GM12878 (cell line): ENCODE measurements around the gene STXBP2. TPM values are rescaled to one million over a fixed set of nuclear protein-coding genes. Genes with fewer than 3 reads are reported as not detected.

Experiments used
- ATAC-seq: fragments of 200-7000 bp; cut with Tn5 transposase; 3 replicates; pipeline ENCODE4 v1.9.1; 2020; ENCODE audit warnings: mild to moderate bottlenecking, moderate library complexity
- BruUV-seq: library from RNA; stranded (reverse); fragments of 400-500 nt; replicated peaks from 2 replicates; lab custom pipeline; 2021; lab: Mats Ljungman, UMichigan
- CTCF ChIA-PET: fragments of 300-600 bp; sonication (Branson Sonifier 250); formaldehyde crosslinking; extraction: SDS; loops from one replicate; lab custom pipeline; 2021; ENCODE audit warnings: inconsistent platforms; lab: Yijun Ruan, JAX
- POLR2A ChIA-PET: fragments of 350-600 bp; formaldehyde crosslinking; extraction: SDS; loops from one replicate; lab custom pipeline; 2021; ENCODE audit warnings: inconsistent platforms; lab: Charles Lee
- RAD21 ChIA-PET: fragments of 300-600 bp; sonication (Branson Sonifier 250); formaldehyde crosslinking; loops from one replicate; lab custom pipeline; 2023; ENCODE audit warnings: antibody characterized with exemption; ENCODE audit not compliant: unreplicated experiment; lab: Charles Lee
- SMC1A ChIA-PET: fragments of 300-600 bp; sonication (Branson Sonifier 250); formaldehyde crosslinking; loops from one replicate; lab custom pipeline; 2023; ENCODE audit not compliant: unreplicated experiment, uncharacterized antibody; lab: Charles Lee
- DNase-seq: peaks from one replicate; pipeline ENCODE4 v3.0.0-alpha.2; 2011; ENCODE audit warnings: low read depth, low spot score
- FAIRE-seq: peaks from 3 replicates; lab custom pipeline; 2011; peaks lifted over from hg19 to GRCh38; lab: Jason Lieb, UNC
- H2AFZ ChIP-seq: 2 replicates; pipeline ENCODE4 v1.6.0; 2011; ENCODE audit warnings: low read depth, low read length, control low read depth; ENCODE audit not compliant: control insufficient read depth
- H3K27ac ChIP-seq: 2 replicates; pipeline ENCODE4 v1.5.1; 2011; ENCODE audit warnings: control low read depth; ENCODE audit not compliant: control insufficient read depth, insufficient read depth
- H3K27me3 ChIP-seq, 2 experiments: replicated peaks in 1 of 2; 2 replicates each; pipeline versions ENCODE4 v1.6.0 to v1.6.1; 2011; ENCODE audit warnings: low read length in 1 of 2; ENCODE audit not compliant: control insufficient read depth in 2 of 2, insufficient read depth in 2 of 2
- H3K36me3 ChIP-seq, 2 experiments: 2 replicates each; pipeline ENCODE4 v1.5.1; 2011; ENCODE audit warnings: low read length in 1 of 2; ENCODE audit not compliant: control insufficient read depth in 2 of 2, insufficient read depth in 2 of 2
- H3K4me1 ChIP-seq: 2 replicates; pipeline ENCODE4 v1.6.1; 2011; ENCODE audit warnings: mild to moderate bottlenecking, low read length, moderate library complexity, mixed read lengths; ENCODE audit not compliant: control insufficient read depth, insufficient read depth
- H3K4me2 ChIP-seq: 2 replicates; pipeline ENCODE4 v1.6.0; 2011; ENCODE audit warnings: control low read depth; ENCODE audit not compliant: control insufficient read depth, insufficient read depth
- H3K4me3 ChIP-seq: fragments of 200-600 bp; sonication (generic); 2 replicates; pipeline ENCODE4 v1.5.1; 2016
- H3K79me2 ChIP-seq: 2 replicates; pipeline ENCODE4 v1.6.0; 2011; ENCODE audit warnings: low read length; ENCODE audit not compliant: control insufficient read depth, insufficient read depth
- H3K9ac ChIP-seq: 2 replicates; pipeline ENCODE4 v1.8.0; 2011; ENCODE audit warnings: low read length, control low read depth, mixed read lengths; ENCODE audit not compliant: control insufficient read depth, insufficient read depth
- H3K9me3 ChIP-seq: replicated peaks from 3 replicates; pipeline ENCODE4 v1.5.1; 2011; ENCODE audit warnings: mild to moderate bottlenecking, low read length; ENCODE audit not compliant: control insufficient read depth, insufficient read depth
- H4K20me1 ChIP-seq: 2 replicates; pipeline ENCODE4 v1.6.0; 2011; ENCODE audit not compliant: control insufficient read depth, insufficient read depth
- EZH2 ChIP-seq: IDR thresholded peaks from 2 replicates; pipeline ENCODE4 v1.6.1; 2012; ENCODE audit warnings: low read depth, mild to moderate bottlenecking, control low read depth, inconsistent platforms, low read length, borderline replicate concordance; ENCODE audit not compliant: control insufficient read depth
- HCFC1 ChIP-seq: fragments of 150-350 bp; IDR thresholded peaks from 2 replicates; pipeline ENCODE4 v1.6.1; 2014; ENCODE audit warnings: low read length
- HDAC6 ChIP-seq: fragments of 200-600 bp; sonication (generic); IDR thresholded peaks from one replicate; pipeline ENCODE4 v1.8.0; 2017; ENCODE audit warnings: antibody characterized with exemption; ENCODE audit not compliant: unreplicated experiment
- IKZF1 ChIP-seq: fragments of 450-650 bp; conservative IDR thresholded peaks from 2 replicates; pipeline ENCODE4 v1.6.1; 2017; ENCODE audit warnings: antibody characterized with exemption, mild to moderate bottlenecking
- MTA3 ChIP-seq: IDR thresholded peaks from 2 replicates; pipeline ENCODE4 v1.6.1; 2012; ENCODE audit warnings: low read length, inconsistent platforms, borderline replicate concordance
- MYC ChIP-seq: IDR thresholded peaks from 2 replicates; pipeline ENCODE4 v1.6.1; 2011; ENCODE audit warnings: mild to moderate bottlenecking, low read length, moderate library complexity, inconsistent platforms; ENCODE audit not compliant: insufficient read depth, insufficient replicate concordance, insufficient read length, severe bottlenecking
- NFIC ChIP-seq: IDR thresholded peaks from 2 replicates; pipeline ENCODE4 v1.6.1; 2012; ENCODE audit warnings: low read depth, mild to moderate bottlenecking, inconsistent platforms, low read length, moderate library complexity
- NFXL1 ChIP-seq: fragments of 450-650 bp; IDR thresholded peaks from 2 replicates; pipeline ENCODE4 v1.6.1; 2017; ENCODE audit warnings: antibody characterized with exemption, mild to moderate bottlenecking, borderline replicate concordance
- POLR2AphosphoS2 ChIP-seq: IDR thresholded peaks from 2 replicates; pipeline ENCODE4 v1.6.1; 2011; ENCODE audit warnings: low read depth, mild to moderate bottlenecking, low read length, improper control_type of control experiment, moderate library complexity
- SP1 ChIP-seq: IDR thresholded peaks from one replicate; pipeline ENCODE4 v1.6.1; 2011; ENCODE audit warnings: low read depth, low read length
- TCF3 ChIP-seq: IDR thresholded peaks from 2 replicates; pipeline ENCODE4 v1.6.1; 2012; ENCODE audit warnings: low read depth, mild to moderate bottlenecking, low read length, borderline replicate concordance; ENCODE audit not compliant: insufficient read depth
- ZNF687 ChIP-seq: fragments of 450-650 bp; IDR thresholded peaks from 2 replicates; pipeline ENCODE4 v1.6.1; 2017; ENCODE audit warnings: mild to moderate bottlenecking, moderate library complexity
- WGBS: methylation state at CpG from one replicate; pipeline ENCODE4 v1.1.6; 2016; ENCODE audit warnings: low lambda C conversion rate; ENCODE audit not compliant: insufficient replicate concordance, insufficient coverage; ENCODE audit errors: missing lambda C conversion rate; 5-methylcytosine and 5-hydroxymethylcytosine counted together
- in situ Hi-C: fragments of 300-500 bp; cut with MboI; formaldehyde crosslinking; loops from 9 replicates; pipeline ENCODE4 v1.14.3; 2018; ENCODE audit warnings: mixed read lengths
- intact Hi-C: fragments of 100-400 bp; cut with micrococcal nuclease; formaldehyde crosslinking; loops from one replicate; pipeline ENCODE4 v1.14.2; 2022; ENCODE audit not compliant: unreplicated experiment
- polyA plus RNA-seq, 11 experiments: library from polyadenylated mRNA; depleted of rRNA in 4 of 11; unstranded in 6 of 11; stranded (reverse) in 5 of 11; fragments of >200 nt; fragmentation: Nextera tagmentation in 4 of 11; fragmentation: Illumina TruSeq in 1 of 11; extraction: Ambion mirVana in 4 of 11; extraction: Trizol in 1 of 11; gene quantifications; 1 replicate in 1 of 11; 2 replicates in 10 of 11; pipeline versions ENCODE4 v1.2.1 to v1.2.3, GENCODE V29; 2011 to 2016; ENCODE audit warnings: inconsistent platforms in 2 of 11, missing spikeins in 2 of 11, low read depth in 1 of 11
- total RNA-seq, 4 experiments: library from RNA; depleted of rRNA in 3 of 4; stranded (reverse); fragments of >200 nt in 3 of 4; fragmentation: Illumina TruSeq in 1 of 4; extraction: Trizol in 1 of 4; gene quantifications; 2 replicates each; pipeline versions ENCODE4 v1.2.1 to v1.2.3, GENCODE V29; 2013 to 2021
- TF ChIP-seq, protein P1 (sequence below): IDR thresholded peaks from 2 replicates; pipeline ENCODE4 v1.6.1; 2011; ENCODE audit warnings: borderline replicate concordance, low read depth, mild to moderate bottlenecking, moderate library complexity, low read length; ENCODE audit not compliant: insufficient read depth, poor library complexity, severe bottlenecking
- TF ChIP-seq, protein P2 (sequence below): IDR thresholded peaks from 2 replicates; pipeline ENCODE4 v1.6.1; 2011; ENCODE audit warnings: mild to moderate bottlenecking, low read depth, low read length, moderate library complexity; ENCODE audit not compliant: insufficient replicate concordance

The STXBP2 gene
- total and polyA plus RNA-seq, 10 of the 15 experiments (the other 5 are each of a cell fraction or from before 2014, with no cell fraction given), result 2.6 to 111 (median 61.4) TPM

DNA sequence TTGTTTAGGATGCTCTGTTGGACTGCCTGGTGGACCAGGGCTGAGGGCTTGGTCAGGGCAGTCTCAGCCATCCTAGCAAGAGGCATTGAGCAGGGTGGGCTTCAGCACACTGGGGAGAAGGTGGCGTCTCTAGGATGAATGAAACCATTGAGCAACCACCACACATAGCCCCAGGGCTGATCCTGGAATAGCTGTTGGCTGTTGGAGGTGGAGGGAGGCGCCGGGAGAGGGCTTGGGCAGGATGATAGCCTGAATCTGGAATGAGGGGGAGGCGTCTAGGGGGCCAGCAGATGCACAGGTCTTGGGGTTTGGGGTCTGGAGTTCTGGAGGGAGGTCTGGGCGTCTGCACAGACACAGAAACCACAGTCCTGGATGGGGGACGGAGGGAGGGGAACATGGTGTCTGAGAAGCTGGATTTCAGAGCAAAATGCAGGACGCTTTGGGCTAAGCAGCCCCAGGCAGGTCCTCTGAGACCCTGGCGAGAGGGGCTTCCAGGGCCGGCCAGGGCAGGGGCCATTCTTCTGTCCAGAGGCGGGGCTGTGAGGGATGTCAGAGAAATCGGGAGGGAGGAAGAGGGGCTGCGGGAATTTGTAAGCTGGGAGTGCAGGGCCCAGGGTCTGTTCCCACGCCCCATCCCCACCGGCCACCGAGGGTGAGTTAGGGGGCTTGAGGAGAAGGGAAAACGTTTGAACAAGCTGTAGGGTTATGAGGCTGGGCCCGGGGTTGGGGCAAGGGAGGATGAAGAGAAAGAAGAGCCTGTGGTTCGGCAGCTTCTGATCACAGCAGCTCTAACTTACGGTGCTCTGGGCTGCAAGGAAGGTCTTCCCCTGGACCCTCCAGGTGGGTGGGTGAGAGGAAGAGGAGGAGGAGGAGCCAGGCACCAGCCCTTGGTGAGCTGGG, 48.9 kb downstream of the STXBP2 start:
- Histone ChIP-seq H4K20me1 (peaks cover 2% of the 10 kb centered on the region; the same call in 1 of the 2 replicates), H3K79me2 (peaks cover 25% of the 10 kb centered on the region), H3K4me3 (no peak overlapping the region), H3K4me1 (peaks cover 9% of the 10 kb centered on the region; the same call in 1 of the 2 replicates), H3K36me3 (peaks cover 4 to 26% of the 10 kb centered on the region in 2 experiments; a peak in 3 of 4 replicates), H3K4me2 (no peak overlapping the region), H3K27me3 (no peaks in the 10 kb centered on the region), H3K27ac (no peak overlapping the region), H2AFZ (no peak overlapping the region), H3K9me3 (no peaks in the 10 kb centered on the region), H3K9ac (no peak overlapping the region)
- no TSS peak for BruUV-seq
- ChIA-PET POLR2A (interaction anchor here (0.5 to 1.1 kb wide), 3 partner anchors 8 to 497 kb away, joined by 3 to 5 read pairs (median 3); no protein-coding TSS in a partner anchor), SMC1A (interaction anchor here (1.1 to 2.6 kb wide), 3 partner anchors 91 to 114 kb away, joined by 3 to 11 read pairs (median 5); no protein-coding TSS in a partner anchor), CTCF (interaction anchor here (0.7 to 2.8 kb wide), 5 partner anchors 24 to 118 kb away, joined by 3 to 22 read pairs (median 4); no protein-coding TSS in a partner anchor), RAD21 (interaction anchor here (0.8 to 1.6 kb wide), 5 partner anchors 12 to 114 kb away, joined by 3 to 4 read pairs (median 4); partner anchors contain the start of gene FCER2)
- in situ Hi-C loops, result no loop called here
- WGBS, result 66% methylated on average over 19 of the region's 19 CpGs
- DNase-seq (no peak), ATAC-seq (no peak; the same call in 1 of the 3 replicates), FAIRE-seq (no peak)
- intact Hi-C loops, result loop anchor here (10.0 kb wide), 1 partner anchor 219 kb away; the partner anchor contains the start of gene MAP2K7
- TF ChIP-seq IKZF1 (no peak), EZH2 (no peak), NFIC (0 out of 2 replicates have a peak, but pooled peaks have one; percentile 32), HCFC1 (no peak), POLR2AphosphoS2 (peak; percentile 66; the same call in 1 of the 2 replicates), HDAC6 (no peak), MYC (no peak), NFXL1 (no peak), ZNF687 (no peak), MTA3 (peak; percentile 35; the same call in 1 of the 2 replicates), TCF3 (0 out of 2 replicates have a peak, but pooled peaks have one; percentile 7), SP1 (no peak)
- TF ChIP-seq, protein P1, sequence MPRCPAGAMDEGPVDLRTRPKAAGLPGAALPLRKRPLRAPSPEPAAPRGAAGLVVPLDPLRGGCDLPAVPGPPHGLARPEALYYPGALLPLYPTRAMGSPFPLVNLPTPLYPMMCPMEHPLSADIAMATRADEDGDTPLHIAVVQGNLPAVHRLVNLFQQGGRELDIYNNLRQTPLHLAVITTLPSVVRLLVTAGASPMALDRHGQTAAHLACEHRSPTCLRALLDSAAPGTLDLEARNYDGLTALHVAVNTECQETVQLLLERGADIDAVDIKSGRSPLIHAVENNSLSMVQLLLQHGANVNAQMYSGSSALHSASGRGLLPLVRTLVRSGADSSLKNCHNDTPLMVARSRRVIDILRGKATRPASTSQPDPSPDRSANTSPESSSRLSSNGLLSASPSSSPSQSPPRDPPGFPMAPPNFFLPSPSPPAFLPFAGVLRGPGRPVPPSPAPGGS, result peak; percentile 40
- TF ChIP-seq, protein P2, sequence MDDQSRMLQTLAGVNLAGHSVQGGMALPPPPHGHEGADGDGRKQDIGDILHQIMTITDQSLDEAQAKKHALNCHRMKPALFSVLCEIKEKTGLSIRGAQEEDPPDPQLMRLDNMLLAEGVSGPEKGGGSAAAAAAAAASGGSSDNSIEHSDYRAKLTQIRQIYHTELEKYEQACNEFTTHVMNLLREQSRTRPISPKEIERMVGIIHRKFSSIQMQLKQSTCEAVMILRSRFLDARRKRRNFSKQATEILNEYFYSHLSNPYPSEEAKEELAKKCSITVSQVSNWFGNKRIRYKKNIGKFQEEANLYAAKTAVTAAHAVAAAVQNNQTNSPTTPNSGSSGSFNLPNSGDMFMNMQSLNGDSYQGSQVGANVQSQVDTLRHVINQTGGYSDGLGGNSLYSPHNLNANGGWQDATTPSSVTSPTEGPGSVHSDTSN, result no peak
